Liver (tissue), 9 donors: ENCODE data around the gene ANXA6. TPM values are rescaled to one million over a fixed set of nuclear protein-coding genes. Genes with fewer than 3 reads are reported as not detected.

Experiments used
- DNase-seq: peaks from one replicate; pipeline ENCODE4 v3.0.0-alpha.2; 2017; ENCODE audit warnings: low spot score
- H3K27ac ChIP-seq, 2 donors: one replicate each; pipeline ENCODE4 v1.7.0; 2013; ENCODE audit warnings: inconsistent platforms in 2 of 2, low read length in 2 of 2, control low read depth in 1 of 2, low read depth in 1 of 2, mild to moderate bottlenecking in 1 of 2
- H3K27me3 ChIP-seq, 4 donors: one replicate each; pipeline versions ENCODE4 v1.6.1 to v1.7.0; 2013; ENCODE audit warnings: low read length in 3 of 4, inconsistent platforms in 1 of 4, mild to moderate bottlenecking in 1 of 4, moderate library complexity in 1 of 4; ENCODE audit not compliant: control insufficient read depth in 4 of 4, insufficient read depth in 4 of 4
- H3K36me3 ChIP-seq, 4 donors: one replicate each; pipeline versions ENCODE4 v1.6.1 to v1.7.0; 2013; ENCODE audit warnings: low read length in 3 of 4, mild to moderate bottlenecking in 3 of 4, low read depth in 1 of 4, moderate library complexity in 1 of 4; ENCODE audit not compliant: control insufficient read depth in 4 of 4, insufficient read depth in 3 of 4
- H3K4me1 ChIP-seq, 4 donors: one replicate each; pipeline versions ENCODE4 v1.6.1 to v1.7.0; 2013; ENCODE audit warnings: low read length in 3 of 4, mild to moderate bottlenecking in 3 of 4, moderate library complexity in 1 of 4; ENCODE audit not compliant: control insufficient read depth in 4 of 4, insufficient read depth in 4 of 4
- H3K4me3 ChIP-seq, 3 donors: one replicate each; pipeline versions ENCODE4 v1.6.1 to v1.7.0; 2013; ENCODE audit warnings: low read length in 3 of 3, control low read depth in 1 of 3, low read depth in 1 of 3, mild to moderate bottlenecking in 1 of 3
- H3K9ac ChIP-seq, 2 donors: one replicate each; pipeline ENCODE4 v1.7.0; 2013; ENCODE audit warnings: low read length in 2 of 2, mild to moderate bottlenecking in 2 of 2, moderate library complexity in 2 of 2, control low read depth in 1 of 2, low read depth in 1 of 2
- H3K9me3 ChIP-seq, 4 donors: one replicate each; pipeline versions ENCODE4 v1.6.1 to v1.7.0; 2013; ENCODE audit warnings: low read length in 3 of 4; ENCODE audit not compliant: control insufficient read depth in 4 of 4
- ATF3 ChIP-seq: IDR thresholded peaks from 2 replicates; pipeline ENCODE4 v1.6.1; 2016; ENCODE audit warnings: antibody characterized with exemption
- CTCF ChIP-seq: fragments of 150-350 bp; IDR thresholded peaks from 2 replicates; pipeline ENCODE4 v1.5.1; 2017; ENCODE audit warnings: improper control_type of control experiment, low read depth, low read length; ENCODE audit not compliant: missing input control
- EGR1 ChIP-seq, 2 donors: IDR thresholded peaks; 2 replicates each; pipeline ENCODE4 v1.6.1; 2016 to 2018; ENCODE audit warnings: antibody characterized with exemption in 2 of 2, low read depth in 2 of 2
- HNF4A ChIP-seq, 2 donors: conservative IDR thresholded peaks; 2 replicates each; pipeline ENCODE4 v1.6.1; 2016; ENCODE audit warnings: antibody characterized with exemption in 2 of 2, mild to moderate bottlenecking in 2 of 2
- HNF4G ChIP-seq: IDR thresholded peaks from 2 replicates; pipeline ENCODE4 v1.6.1; 2016; ENCODE audit warnings: antibody characterized with exemption
- JUND ChIP-seq, 2 donors: IDR thresholded peaks; 2 replicates each; pipeline ENCODE4 v1.6.1; 2016; ENCODE audit warnings: antibody characterized with exemption in 2 of 2
- MAX ChIP-seq: IDR thresholded peaks from 2 replicates; pipeline ENCODE4 v1.6.1; 2016; ENCODE audit warnings: antibody characterized with exemption
- NR2F2 ChIP-seq: IDR thresholded peaks from 2 replicates; pipeline ENCODE4 v1.6.1; 2016; ENCODE audit warnings: antibody characterized with exemption
- RAD21 ChIP-seq, 2 donors: IDR thresholded peaks; 2 replicates each; pipeline ENCODE4 v1.6.1; 2016; ENCODE audit warnings: antibody characterized with exemption in 2 of 2, mild to moderate bottlenecking in 2 of 2
- REST ChIP-seq: IDR thresholded peaks from 2 replicates; pipeline ENCODE4 v1.6.1; 2016; ENCODE audit warnings: antibody characterized with exemption, mild to moderate bottlenecking
- RXRA ChIP-seq, 2 donors: IDR thresholded peaks; 2 replicates each; pipeline ENCODE4 v1.6.1; 2017 to 2018; ENCODE audit warnings: antibody characterized with exemption in 2 of 2, mild to moderate bottlenecking in 1 of 2
- SP1 ChIP-seq: IDR thresholded peaks from 2 replicates; pipeline ENCODE4 v1.6.1; 2018; ENCODE audit warnings: antibody characterized with exemption, mild to moderate bottlenecking
- TAF1 ChIP-seq: conservative IDR thresholded peaks from 2 replicates; pipeline ENCODE4 v1.6.1; 2016; ENCODE audit warnings: antibody characterized with exemption, mild to moderate bottlenecking
- YY1 ChIP-seq: IDR thresholded peaks from 2 replicates; pipeline ENCODE4 v1.6.1; 2016; ENCODE audit warnings: antibody characterized with exemption, mild to moderate bottlenecking
- ZBTB33 ChIP-seq: IDR thresholded peaks from 2 replicates; pipeline ENCODE4 v1.6.1; 2016; ENCODE audit warnings: antibody characterized with exemption
- WGBS: extraction: QIAGEN DNeasy Blood & Tissue Kit; methylation state at CpG from one replicate; pipeline ENCODE4 v1.1.7; 2013; 5-methylcytosine and 5-hydroxymethylcytosine counted together
- polyA plus RNA-seq, 2 donors: library from polyadenylated mRNA; stranded (reverse) in 1 of 2; unstranded in 1 of 2; fragments of 200-250 nt in 1 of 2; fragments of >200 nt in 1 of 2; fragmentation: Nextera tagmentation in 1 of 2; extraction: Ambion mirVana in 1 of 2; gene quantifications; one replicate each; pipeline versions ENCODE4 v1.2.1 to v1.2.3, GENCODE V29; 2013 to 2015
- total RNA-seq, 2 donors: library from RNA; depleted of rRNA; stranded (reverse); fragments of >200 nt; gene quantifications; one replicate each; pipeline ENCODE4 v1.2.3, GENCODE V29; 2014
- donor health status: healthy.
- donor health status: healthy.
- donor health status: healthy.
- donor health status: healthy.
- donor health status: healthy.

ANXA6 gene
- total and polyA plus RNA-seq, 4 donors, result 52.7 to 215 (median 126) TPM

- WGBS, result 78% methylated on average over 14 of the region's 14 CpGs
- Histone ChIP-seq H3K4me3 (no peak overlapping the region), H3K4me1 (peaks cover 12 to 44% (median 25%) of the 10 kb centered on the region in 4 donors), H3K9ac (no peak overlapping the region), H3K27ac (peak overlapping the region; percentile 2 to 42), H3K27me3 (no peaks in the 10 kb centered on the region), H3K36me3 (peaks cover 0 to 11% (median 8%) of the 10 kb centered on the region in 4 donors), H3K9me3 (no peaks in the 10 kb centered on the region)
- no peak for DNase-seq
- TF ChIP-seq SP1, result no peak
- no peak for TF ChIP-seq RXRA (IDR thresholded peaks at IDR 0.05)
- TF ChIP-seq HNF4G, result no peak
- TF ChIP-seq NR2F2, result no peak
- no peak for TF ChIP-seq HNF4A (conservative IDR thresholded peaks at IDR 0.05)
- no peak for TF ChIP-seq RAD21 (IDR thresholded peaks at IDR 0.05)
- TF ChIP-seq YY1, result no peak
Observed at GRCh38 chr5:151067632-151068432, 89.7 kb downstream of the ANXA6 start.

- Histone ChIP-seq H3K27ac (no peak overlapping the region), H3K4me3 (no peak overlapping the region), H3K4me1 (peaks cover 12 to 47% (median 28%) of the 10 kb centered on the region in 4 donors), H3K9ac (no peak overlapping the region), H3K27me3 (no peaks in the 10 kb centered on the region), H3K9me3 (no peaks in the 10 kb centered on the region), H3K36me3 (peaks cover 0 to 14% (median 13%) of the 10 kb centered on the region in 4 donors)
- TF ChIP-seq REST (no peak), SP1 (no peak), CTCF (no peak)
- no peak for DNase-seq
- WGBS, result 79% methylated on average over 6 of the region's 6 CpGs
Observed at GRCh38 chr5:151066920-151067319, 90.7 kb downstream of the ANXA6 start.

GRCh38 chr5:151065609-151066008 is 92.0 kb downstream of the ANXA6 start:
- no peaks in the 10 kb centered on the region for H3K27me3 ChIP-seq
- 85% methylated on average over 1 of the region's 1 CpG for WGBS
- no peak for TF ChIP-seq SP1
- no peak for TF ChIP-seq MAX
- no peak for TF ChIP-seq ZBTB33
- TF ChIP-seq EGR1 (IDR thresholded peaks at IDR 0.05; ENCODE audit: low read depth in 2 of 2), result no peak
- no peak for TF ChIP-seq ATF3
- TF ChIP-seq RXRA (IDR thresholded peaks at IDR 0.05), result no peak
- no peak for TF ChIP-seq REST
- no peak for TF ChIP-seq JUND (IDR thresholded peaks at IDR 0.05)
- no peak for TF ChIP-seq HNF4A (conservative IDR thresholded peaks at IDR 0.05)
- no peak for TF ChIP-seq TAF1
- H3K9ac ChIP-seq, result no peak overlapping the region
- H3K4me1 ChIP-seq, result peaks cover 14 to 52% (median 33%) of the 10 kb centered on the region in 4 donors
- H3K27ac ChIP-seq, result no peak overlapping the region
- no peak overlapping the region for H3K4me3 ChIP-seq
- no peaks in the 10 kb centered on the region for H3K9me3 ChIP-seq
- H3K36me3 ChIP-seq, result peaks cover 0 to 22% (median 21%) of the 10 kb centered on the region in 4 donors
- no peak for DNase-seq
